Spleen (tissue), 11 donors: ENCODE measurements around the gene SMIM43. TPM values are rescaled to one million over a fixed set of nuclear protein-coding genes. Genes with fewer than 3 reads are reported as not detected.

Source experiments
- DNase-seq: peaks from one replicate; pipeline ENCODE4 v3.0.0-alpha.2; 2020
- H3K27ac ChIP-seq, 8 donors: fragments of 200-600 bp; sonication (generic) in 7 of 8; 1 replicate in 4 of 8; 2 replicates in 4 of 8; pipeline versions ENCODE4 v1.5.0 to v1.8.0; 2016 to 2021; ENCODE audit warnings: inconsistent platforms in 4 of 8, mild to moderate bottlenecking in 4 of 8, moderate library complexity in 1 of 8
- H3K27me3 ChIP-seq, 7 donors: fragments of 200-600 bp; sonication (generic) in 6 of 7; replicated peaks in 1 of 7; 1 replicate in 4 of 7; 2 replicates in 3 of 7; pipeline versions ENCODE4 v1.5.0 to v1.8.0; 2016 to 2021; ENCODE audit warnings: inconsistent platforms in 3 of 7, mild to moderate bottlenecking in 1 of 7
- H3K36me3 ChIP-seq, 6 donors: fragments of 200-600 bp; sonication (generic) in 5 of 6; 1 replicate in 4 of 6; 2 replicates in 2 of 6; pipeline versions ENCODE4 v1.5.0 to v1.8.0; 2016 to 2021; ENCODE audit warnings: inconsistent platforms in 2 of 6
- H3K4me1 ChIP-seq, 6 donors: fragments of 200-600 bp; sonication (generic) in 5 of 6; 1 replicate in 3 of 6; 2 replicates in 3 of 6; pipeline versions ENCODE4 v1.5.0 to v1.8.0; 2016 to 2021; ENCODE audit warnings: inconsistent platforms in 3 of 6
- H3K4me3 ChIP-seq, 8 donors: fragments of 200-600 bp; sonication (generic) in 7 of 8; 1 replicate in 4 of 8; 2 replicates in 4 of 8; pipeline versions ENCODE4 v1.5.0 to v1.8.0; 2016 to 2021; ENCODE audit warnings: inconsistent platforms in 4 of 8, mild to moderate bottlenecking in 4 of 8, moderate library complexity in 2 of 8
- H3K9me3 ChIP-seq, 8 donors: fragments of 200-600 bp; sonication (generic) in 7 of 8; 1 replicate in 4 of 8; 2 replicates in 4 of 8; pipeline versions ENCODE4 v1.5.0 to v1.8.0; 2016 to 2021; ENCODE audit warnings: inconsistent platforms in 4 of 8
- POLR2A ChIP-seq, 3 donors: fragments of 450-650 bp; IDR thresholded peaks; one replicate each; pipeline ENCODE4 v1.5.1; 2017; ENCODE audit warnings: antibody characterized with exemption in 3 of 3, mild to moderate bottlenecking in 1 of 3
- POLR2AphosphoS5 ChIP-seq, 3 donors: sonication (generic); formaldehyde crosslinking; IDR thresholded peaks; one replicate each; pipeline ENCODE4 v1.5.1; 2017; ENCODE audit warnings: antibody characterized with exemption in 3 of 3
- WGBS, 5 donors: extraction: QIAGEN DNeasy Blood & Tissue Kit in 3 of 5; methylation state at CpG; one replicate each; pipeline versions ENCODE4 v1.1.5 to v1.1.7; 2013 to 2018; 5-methylcytosine and 5-hydroxymethylcytosine counted together
- intact Hi-C: fragments of 100-400 bp; cut with DNase I; formaldehyde crosslinking; loops from one replicate; pipeline ENCODE4 v1.15.0; 2023; ENCODE audit warnings: low total_unique reads
- polyA plus RNA-seq, 3 donors: library from polyadenylated mRNA; stranded (reverse); fragments of 200-250 nt; gene quantifications; one replicate each; pipeline ENCODE4 v1.2.1, GENCODE V29; 2013
- total RNA-seq, 7 donors: library from RNA; depleted of rRNA in 3 of 7; stranded (reverse); fragments of >200 nt in 3 of 7; fragmentation: NEBNext Ultra II Directional in 4 of 7; extraction: Animal tissue kit (Norgen Biotek cat#: 25700) in 4 of 7; gene quantifications; one replicate each; pipeline versions ENCODE4 v1.1.0 to v1.2.1, GENCODE V29; 2016 to 2021
- TF ChIP-seq, protein P1 (sequence below), 11 experiments: fragments of 200-600 bp in 7 of 11; fragments of 450-650 bp in 4 of 11; sonication (generic) in 4 of 11; IDR thresholded peaks in 8 of 11; conservative IDR thresholded peaks in 3 of 11; 1 replicate in 7 of 11; 2 replicates in 4 of 11; pipeline versions ENCODE4 v1.4.0 to v1.8.0; 2016 to 2021; ENCODE audit warnings: antibody characterized with exemption in 11 of 11, inconsistent platforms in 4 of 11, mild to moderate bottlenecking in 1 of 11
- donor health status: healthy with polysubstance abuse.
- donor health status: DM: no; HTN: no; CAD: no; lungs with moderate emphysema.
- donor health status: DM: no; HTN: no; CAD: no.
- donor health status: Bipolar disorder and iron deficiency.
- donor health status: healthy.
- donor health status: DM: no; HTN: no; CAD: no.
- donor health status: DM: yes; HTN: yes; CAD: no.

Gene SMIM43
- total and polyA plus RNA-seq, 10 donors: 0.13 to 1.5 (median 0.34) TPM; not detected in 4

DNA sequence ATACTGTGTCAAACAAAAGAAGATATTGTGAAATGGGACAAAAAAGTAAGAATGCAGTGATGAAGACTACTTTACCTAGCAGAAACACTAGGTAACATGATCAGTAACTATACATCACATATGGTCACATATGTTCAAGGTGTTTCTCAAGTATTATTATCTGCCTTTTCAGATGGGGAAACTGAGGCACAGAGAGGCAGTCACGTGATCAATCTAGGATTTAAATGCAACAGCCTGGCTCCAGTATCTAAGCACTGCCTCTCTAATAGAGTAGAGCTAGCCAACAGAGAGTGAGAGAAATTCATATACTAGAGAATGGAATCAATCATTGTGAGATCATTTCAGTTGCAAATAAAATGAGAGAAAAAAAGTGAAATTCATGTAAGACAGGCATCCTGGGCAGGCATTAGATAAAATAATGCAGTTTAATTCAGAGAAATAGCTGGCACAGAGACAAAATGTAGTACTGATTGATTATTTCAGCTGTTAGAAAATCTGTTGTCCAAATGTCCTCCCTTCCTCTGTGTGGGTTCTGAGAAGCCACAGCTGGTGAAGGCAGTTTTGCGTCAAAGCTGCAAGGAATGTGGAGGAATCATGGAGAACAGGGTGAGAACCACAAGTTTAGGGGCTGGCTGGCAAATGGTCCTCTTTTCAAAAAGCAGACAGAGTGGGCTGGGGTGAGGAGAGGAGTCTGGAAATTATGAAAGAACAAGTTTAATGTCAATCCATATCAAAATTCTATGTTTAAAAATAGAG, 26.0 kb downstream of the SMIM43 start:
- no peaks in the 10 kb centered on the region for H3K27me3 ChIP-seq
- no peaks in the 10 kb centered on the region for H3K36me3 ChIP-seq
- DNase-seq: no peak
- H3K9me3 ChIP-seq: no peaks in the 10 kb centered on the region
- H3K4me1 ChIP-seq: no peaks in the 10 kb centered on the region
- H3K4me3 ChIP-seq: no peak overlapping the region
- H3K27ac ChIP-seq: peak overlapping the region in 2 of 8 donors; percentile 16 to 56
- TF ChIP-seq POLR2AphosphoS5 (IDR thresholded peaks at IDR 0.05) (peak in 1 of 3 donors; percentile 59), POLR2A (IDR thresholded peaks at IDR 0.05) (no peak)
- intact Hi-C loops: no loop called here
- 64 to 79% (median 70%) methylated on average over 2 of the region's 2 CpGs for WGBS, 5 donors

DNA sequence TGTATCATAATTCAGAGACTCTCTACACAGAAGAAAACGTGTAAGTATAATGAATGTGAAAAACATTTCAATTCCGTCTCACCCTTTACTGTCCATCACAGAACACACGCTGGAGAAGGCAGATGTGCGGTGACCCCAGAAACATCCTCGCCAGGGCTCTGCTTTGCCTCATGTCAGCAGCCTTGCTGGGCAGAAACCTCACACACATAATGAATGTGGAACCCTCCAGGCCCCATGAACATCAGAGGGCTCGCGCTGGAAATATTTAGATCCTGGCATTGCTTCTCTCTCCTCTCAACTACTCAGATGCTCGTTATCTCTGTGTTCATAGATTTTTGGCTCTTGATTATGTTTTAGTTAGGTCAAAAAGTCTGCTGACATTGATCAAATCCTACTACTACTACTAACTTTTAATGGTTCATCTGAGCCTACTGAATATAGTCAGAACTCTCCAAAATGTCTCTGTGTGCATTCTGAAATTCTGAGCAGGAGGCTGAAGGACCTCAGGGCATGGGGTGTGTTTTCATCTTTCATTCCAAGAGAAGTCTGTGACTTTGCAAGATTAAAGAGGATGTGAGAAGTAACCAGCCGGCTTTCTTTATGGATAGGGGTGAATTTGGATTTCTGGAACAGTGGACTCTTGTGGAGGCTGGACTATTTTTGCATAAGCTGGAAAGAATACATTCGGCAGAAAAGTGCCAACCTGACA, 27.0 kb downstream of the SMIM43 start:
- DNase-seq: no peak
- no peaks in the 10 kb centered on the region for H3K4me1 ChIP-seq
- H3K27ac ChIP-seq: no peak overlapping the region
- TF ChIP-seq, protein P1, sequence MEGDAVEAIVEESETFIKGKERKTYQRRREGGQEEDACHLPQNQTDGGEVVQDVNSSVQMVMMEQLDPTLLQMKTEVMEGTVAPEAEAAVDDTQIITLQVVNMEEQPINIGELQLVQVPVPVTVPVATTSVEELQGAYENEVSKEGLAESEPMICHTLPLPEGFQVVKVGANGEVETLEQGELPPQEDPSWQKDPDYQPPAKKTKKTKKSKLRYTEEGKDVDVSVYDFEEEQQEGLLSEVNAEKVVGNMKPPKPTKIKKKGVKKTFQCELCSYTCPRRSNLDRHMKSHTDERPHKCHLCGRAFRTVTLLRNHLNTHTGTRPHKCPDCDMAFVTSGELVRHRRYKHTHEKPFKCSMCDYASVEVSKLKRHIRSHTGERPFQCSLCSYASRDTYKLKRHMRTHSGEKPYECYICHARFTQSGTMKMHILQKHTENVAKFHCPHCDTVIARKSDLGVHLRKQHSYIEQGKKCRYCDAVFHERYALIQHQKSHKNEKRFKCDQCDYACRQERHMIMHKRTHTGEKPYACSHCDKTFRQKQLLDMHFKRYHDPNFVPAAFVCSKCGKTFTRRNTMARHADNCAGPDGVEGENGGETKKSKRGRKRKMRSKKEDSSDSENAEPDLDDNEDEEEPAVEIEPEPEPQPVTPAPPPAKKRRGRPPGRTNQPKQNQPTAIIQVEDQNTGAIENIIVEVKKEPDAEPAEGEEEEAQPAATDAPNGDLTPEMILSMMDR (IDR thresholded peaks at IDR 0.05 in 8 of 11, conservative IDR thresholded peaks at IDR 0.05 in 3 of 11): no peak
- no peak for TF ChIP-seq POLR2AphosphoS5 (IDR thresholded peaks at IDR 0.05)
- no peak for TF ChIP-seq POLR2A (IDR thresholded peaks at IDR 0.05)
- H3K27me3 ChIP-seq: peaks cover 0 to 3% (median 0%) of the 10 kb centered on the region in 7 donors
- H3K36me3 ChIP-seq: no peaks in the 10 kb centered on the region
- intact Hi-C loops: no loop called here
- H3K9me3 ChIP-seq: no peaks in the 10 kb centered on the region
- no peak overlapping the region for H3K4me3 ChIP-seq
- WGBS, 5 donors: 73 to 87% (median 80%) methylated on average over 10 of the region's 10 CpGs

DNA sequence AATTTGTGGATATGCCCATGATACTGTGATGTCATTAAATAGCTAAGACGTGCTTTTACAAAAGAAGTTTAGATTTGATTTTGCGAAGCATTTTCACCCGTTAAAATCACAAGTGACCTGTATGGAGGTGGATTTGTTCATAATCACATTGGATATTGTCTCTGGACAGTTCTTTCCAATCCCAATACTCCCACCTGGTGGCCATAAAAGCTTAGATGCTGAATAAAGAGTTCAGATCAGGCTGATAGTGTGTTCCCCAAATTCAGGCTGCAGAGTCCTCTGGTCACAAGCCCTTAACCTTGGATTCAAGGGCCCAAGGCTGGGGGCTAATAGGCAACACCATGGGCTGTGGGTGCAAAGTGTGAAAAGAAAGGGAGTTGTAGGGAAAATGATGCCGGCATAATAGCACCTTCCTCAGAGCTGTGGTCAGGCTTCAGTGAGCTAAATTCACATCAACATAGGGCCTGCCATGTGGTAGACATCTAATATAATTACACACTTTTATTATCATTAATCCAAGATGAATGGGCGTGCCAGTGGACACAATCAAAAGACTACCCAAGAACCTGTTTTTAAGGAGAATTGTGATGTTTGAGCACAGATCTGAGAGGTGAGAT, 28.1 kb downstream of the SMIM43 start:
- intact Hi-C loops: no loop called here
- Histone ChIP-seq H3K27me3 (peaks cover 0 to 12% (median 0%) of the 10 kb centered on the region in 7 donors), H3K27ac (no peak overlapping the region), H3K4me1 (no peaks in the 10 kb centered on the region), H3K9me3 (no peaks in the 10 kb centered on the region), H3K36me3 (no peaks in the 10 kb centered on the region), H3K4me3 (no peak overlapping the region)
- WGBS, 5 donors: 73 to 86% (median 79%) methylated on average over 5 of the region's 5 CpGs
- DNase-seq: no peak
- no peak for TF ChIP-seq POLR2AphosphoS5 (IDR thresholded peaks at IDR 0.05)
- TF ChIP-seq, protein P1 (IDR thresholded peaks at IDR 0.05 in 8 of 11, conservative IDR thresholded peaks at IDR 0.05 in 3 of 11): peak in 6 of 11 experiments; percentile 19 to 44 (median 40)

GRCh38 chr4:121734571-121734970, 30.4 kb downstream of the SMIM43 start:
- peaks cover 0 to 2% (median 0%) of the 10 kb centered on the region in 8 donors for H3K9me3 ChIP-seq
- no peak overlapping the region for H3K4me3 ChIP-seq
- peaks cover 0 to 12% (median 0%) of the 10 kb centered on the region in 7 donors for H3K27me3 ChIP-seq
- H3K36me3 ChIP-seq: no peaks in the 10 kb centered on the region
- no peaks in the 10 kb centered on the region for H3K4me1 ChIP-seq
- WGBS, 5 donors: 71 to 97% (median 86%) methylated on average over 1 of the region's 1 CpG
- no peak for TF ChIP-seq POLR2AphosphoS5 (IDR thresholded peaks at IDR 0.05)
- TF ChIP-seq, protein P1 (IDR thresholded peaks at IDR 0.05 in 8 of 11, conservative IDR thresholded peaks at IDR 0.05 in 3 of 11): no peak
- TF ChIP-seq POLR2A (IDR thresholded peaks at IDR 0.05): no peak
- intact Hi-C loops: no loop called here
- no peak for DNase-seq
- no peak overlapping the region for H3K27ac ChIP-seq
